Stimulated activated CD4-positive, alpha-beta T cell treated with anti-CD3 and anti-CD28 coated beads, Interleukin-1b, Interleukin-23, amount 100 ng/mL, for 1 hour (primary cell): ENCODE measurements around the gene ATP2A3.
A peak's percentile ranks its signal among the peaks of the same experiment; 100 is the strongest.

Experiments
- DNase-seq, 2 donors: peaks; one replicate each; pipeline ENCODE4 v3.0.0-alpha.2; 2020; ENCODE audit warnings: low read depth in 2 of 2

The ATP2A3 gene

DNA sequence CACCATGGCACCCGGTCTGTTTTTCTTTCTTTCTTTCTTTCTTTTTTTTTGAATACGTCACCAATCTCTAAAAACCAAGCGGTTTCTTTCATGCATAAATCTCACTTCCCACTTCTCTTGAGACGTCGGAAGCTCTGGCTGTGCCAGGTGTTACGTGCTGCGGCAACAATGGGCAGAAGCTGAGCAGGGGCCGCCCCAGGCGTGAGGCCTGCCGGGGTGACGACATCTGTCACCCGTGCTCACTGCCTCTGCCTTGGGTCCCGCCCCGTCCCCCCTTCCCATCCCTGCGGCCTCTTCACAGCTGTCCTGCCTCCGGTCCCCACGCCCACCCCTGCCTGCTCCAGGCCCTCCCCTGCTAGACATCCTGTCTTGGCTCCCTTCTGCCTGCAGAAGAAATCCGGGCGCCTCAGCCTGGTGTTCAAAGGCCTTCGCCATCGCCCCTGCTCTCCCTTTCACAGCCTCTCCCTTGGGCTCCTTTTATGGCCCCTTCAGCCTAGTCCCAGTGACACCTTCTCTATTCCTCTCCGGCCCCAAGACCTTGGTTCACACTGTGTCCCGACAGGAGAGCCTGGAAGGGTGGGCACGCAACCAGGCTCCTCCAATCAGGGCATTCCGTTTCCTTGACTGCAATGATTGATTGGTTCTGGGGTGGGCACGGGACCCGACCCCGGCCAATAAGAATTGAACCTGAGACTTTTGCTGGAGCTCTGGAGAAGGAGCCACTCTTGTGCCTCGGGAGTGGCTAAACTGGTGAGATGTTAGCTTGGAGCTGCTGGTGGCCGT, 52.8 kb downstream of the ATP2A3 start:
- peak in 1 of 2 donors; percentile 35 for DNase-seq

DNA sequence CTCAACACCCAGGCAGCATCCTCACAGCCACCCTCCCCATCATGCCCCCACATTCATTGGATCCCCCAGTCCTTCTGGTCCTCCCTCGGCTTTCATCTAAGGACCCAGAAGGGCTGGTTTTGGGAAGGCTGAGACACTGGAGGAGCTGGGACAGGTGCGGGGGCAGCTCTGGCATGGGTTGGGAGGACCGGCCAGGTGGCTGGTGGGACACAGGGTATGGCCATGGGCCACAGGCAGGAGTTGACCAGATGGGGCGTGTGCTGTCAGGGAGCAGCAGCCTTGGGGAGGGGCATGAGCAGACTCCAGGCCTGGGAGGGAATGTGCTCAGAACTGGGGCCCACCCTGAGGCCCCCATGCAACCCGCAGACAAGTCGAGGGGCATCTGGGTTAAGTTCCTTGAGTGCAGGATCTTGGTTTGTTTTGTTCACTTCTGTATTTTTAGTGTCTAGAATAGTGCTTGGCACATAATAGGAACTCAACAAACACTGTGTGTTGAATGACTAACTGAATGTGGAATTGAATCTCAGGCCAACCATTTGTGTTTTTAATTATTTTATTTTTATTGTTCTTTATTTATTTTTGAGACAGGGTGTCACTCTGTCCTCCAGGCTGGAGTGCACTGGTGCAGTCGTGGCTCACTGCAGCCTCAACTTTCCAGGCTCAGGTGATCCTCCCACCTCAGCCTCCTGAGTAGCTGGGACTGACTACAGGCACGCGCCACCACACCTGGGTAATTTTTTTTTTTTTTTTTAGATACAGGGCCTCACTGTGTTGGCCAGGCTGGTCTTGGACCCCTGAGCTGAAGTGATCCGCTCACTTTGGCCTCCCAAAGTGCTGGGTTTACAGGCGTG, 53.6 kb downstream of the ATP2A3 start:
- DNase-seq = no peak

DNA sequence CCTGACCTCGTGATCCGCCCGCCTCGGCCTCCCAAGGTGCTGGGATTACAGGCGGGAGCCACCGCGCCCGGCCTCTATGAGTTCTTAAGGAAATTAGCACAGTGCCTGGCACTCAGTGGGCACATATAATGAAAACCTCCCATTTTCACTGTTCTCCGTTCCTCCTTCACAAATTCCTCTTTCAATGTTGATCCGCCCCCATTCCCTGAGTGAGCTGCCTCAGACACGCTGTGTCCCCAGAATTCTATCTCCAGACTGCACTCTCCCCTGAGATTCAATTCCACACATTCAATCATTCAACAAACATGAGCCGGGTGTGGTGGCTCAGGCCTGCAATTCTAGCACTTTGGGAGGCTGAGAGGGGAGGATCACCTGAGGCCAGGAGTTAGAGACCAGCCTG, 55.0 kb downstream of the ATP2A3 start:
- no peak for DNase-seq

DNA sequence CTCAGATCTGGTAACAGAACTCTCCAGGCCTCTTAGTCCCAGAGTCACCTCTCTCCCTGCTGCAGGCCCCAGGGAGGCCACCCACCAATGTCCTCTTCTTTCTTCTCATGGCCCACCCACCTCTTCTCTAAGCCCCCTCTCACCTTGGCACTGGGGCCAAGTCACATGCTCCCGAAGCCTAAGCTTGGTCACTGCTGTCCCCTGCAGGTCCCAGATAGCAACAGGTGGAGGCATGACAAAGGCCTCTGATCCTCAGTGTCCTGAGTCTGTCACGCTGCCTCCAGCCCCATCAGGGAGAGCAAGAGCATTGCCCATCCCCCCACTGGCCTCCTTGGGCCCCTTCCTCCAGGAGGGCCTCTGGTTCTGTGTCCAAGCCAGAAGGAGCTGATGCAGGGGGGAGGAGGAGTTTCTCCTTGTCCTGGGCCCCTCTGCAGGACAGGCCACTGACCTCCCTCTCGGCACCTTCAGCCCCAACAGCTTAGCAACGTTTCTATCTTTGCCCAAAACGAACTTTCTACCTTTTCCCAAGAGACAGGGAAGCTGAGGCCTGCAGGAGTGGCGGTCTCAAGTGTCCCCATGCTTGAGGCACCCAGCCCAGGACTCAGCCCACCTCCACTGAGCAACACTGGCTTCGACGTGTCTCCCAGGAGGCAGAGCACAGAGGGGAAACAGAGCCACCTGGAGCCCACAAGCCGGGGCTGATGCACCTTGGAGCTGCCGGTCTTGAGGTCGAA, 56.6 kb downstream of the ATP2A3 start:
- DNase-seq = no peak

DNA sequence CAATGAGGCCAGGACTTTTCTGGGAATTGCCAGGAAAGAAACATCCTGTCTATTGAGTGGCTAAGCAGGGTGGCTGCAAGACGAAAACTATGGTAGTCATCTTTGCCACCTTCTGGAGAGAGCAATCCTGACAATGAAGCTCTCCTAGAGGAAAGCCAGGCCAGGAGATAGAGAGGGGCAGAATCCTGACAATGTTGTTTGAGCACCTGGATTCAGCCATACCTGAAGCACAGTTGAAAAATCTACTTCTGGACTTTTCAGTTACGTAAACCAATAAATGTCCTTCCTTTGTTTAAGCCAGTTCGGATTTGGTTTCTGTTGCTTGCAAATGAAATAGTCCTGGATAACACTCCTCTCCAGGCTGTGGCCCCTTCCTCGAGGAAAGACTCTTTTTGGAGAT, 57.4 kb downstream of the ATP2A3 start:
- no peak for DNase-seq

DNA sequence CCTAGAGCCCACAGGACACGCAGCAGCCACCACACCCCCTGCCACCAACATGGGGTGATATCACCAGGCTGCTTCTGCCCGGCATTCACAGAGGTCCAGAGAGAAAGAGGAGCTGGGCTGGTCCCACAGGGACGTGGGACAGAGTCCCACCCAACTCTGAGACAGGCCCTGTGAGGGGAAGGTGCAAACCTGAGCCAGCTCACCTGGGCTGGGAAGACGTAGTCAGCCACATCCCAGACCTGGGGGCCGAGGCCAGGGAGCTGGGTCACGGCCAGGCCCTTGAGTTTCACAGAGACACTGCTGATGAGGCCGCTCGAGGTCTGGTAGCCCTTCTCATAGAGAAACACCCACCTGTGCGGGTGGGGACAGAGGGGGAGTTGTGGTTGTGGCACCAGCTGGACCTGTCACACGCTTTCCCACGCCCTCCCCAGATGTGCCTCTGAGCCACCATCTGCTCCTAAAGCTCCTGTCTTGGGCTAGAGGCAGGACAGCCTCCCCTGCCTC, 59.2 kb downstream of the ATP2A3 start:
- DNase-seq = no peak

DNA sequence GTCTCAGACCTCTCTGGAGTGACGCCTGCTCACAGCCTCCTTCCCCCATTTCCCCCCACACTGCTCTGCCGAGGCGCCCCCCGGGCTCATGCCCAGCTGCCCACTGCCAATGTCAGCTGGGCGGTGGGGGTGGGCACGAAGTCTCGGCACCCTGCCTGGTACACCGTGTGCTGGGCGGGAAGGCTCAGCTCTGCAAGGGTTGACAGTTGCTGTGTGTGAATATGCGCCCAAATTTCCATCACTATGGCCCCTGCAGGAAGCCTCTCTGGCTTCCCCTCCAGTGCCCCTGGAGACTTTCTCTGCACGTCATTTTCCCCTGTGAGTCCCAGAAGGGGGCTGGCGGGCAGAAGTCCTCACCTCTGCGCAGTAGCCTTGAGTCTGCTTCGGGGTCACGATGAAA, 59.7 kb downstream of the ATP2A3 start:
- no peak for DNase-seq

DNA sequence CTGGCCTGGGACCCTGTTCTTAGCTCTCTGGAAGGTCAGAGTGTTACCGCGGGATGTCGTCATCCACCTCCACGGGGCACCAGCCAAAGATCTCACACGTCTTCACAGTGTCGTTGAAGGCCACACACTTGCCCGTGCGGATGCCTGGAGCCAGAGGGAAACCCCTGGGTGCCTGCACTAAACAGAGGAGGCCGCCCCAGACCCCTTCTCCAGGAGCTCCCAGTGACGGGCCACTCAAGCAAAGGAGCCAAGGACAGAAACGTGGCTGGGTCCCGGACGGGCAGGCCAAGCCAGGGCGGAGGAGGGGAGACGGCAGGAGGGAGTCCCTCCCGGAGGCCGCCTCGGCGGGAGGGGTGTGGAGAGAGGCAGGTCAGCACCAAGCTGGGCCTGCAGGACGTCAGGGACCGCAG, 60.4 kb downstream of the ATP2A3 start:
- DNase-seq = no peak

DNA sequence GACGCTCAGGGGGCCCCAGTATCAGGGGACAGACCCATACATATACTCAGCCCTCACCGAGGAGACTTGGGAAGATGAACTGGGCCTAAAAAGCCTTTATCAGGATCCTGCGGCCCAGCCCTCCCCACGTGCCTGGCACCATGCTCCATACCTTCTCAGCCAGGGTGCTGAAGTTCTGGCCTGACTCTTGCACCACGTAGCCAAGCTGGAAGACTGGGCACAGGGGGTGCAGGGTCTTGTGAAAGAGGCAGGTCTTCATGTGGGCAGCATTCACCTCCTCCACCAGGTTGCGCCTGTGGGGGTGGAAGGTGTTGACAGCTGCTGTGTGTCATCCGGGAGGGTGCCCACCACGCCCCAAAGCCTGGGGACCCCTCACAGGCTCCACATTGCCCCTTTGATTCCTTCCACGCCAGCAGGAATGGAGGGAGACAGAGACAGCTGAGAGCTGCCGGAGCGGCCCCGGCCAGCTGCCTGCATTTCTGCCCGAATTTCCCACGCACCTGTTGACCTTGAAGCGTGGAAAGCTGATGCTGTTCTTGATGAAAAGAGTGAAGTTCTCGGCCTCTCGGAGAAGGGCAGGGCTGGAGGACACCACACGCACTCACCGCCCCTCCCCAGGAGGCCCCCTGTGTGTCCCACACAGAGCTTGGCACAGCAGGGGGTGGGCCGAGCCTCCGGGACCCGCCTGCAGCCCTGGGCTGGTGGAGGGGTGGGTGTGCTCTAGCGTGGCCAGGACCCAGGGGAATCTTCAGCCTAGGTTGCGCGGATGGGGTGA, 61.0 kb downstream of the ATP2A3 start:
- DNase-seq = no peak

DNA sequence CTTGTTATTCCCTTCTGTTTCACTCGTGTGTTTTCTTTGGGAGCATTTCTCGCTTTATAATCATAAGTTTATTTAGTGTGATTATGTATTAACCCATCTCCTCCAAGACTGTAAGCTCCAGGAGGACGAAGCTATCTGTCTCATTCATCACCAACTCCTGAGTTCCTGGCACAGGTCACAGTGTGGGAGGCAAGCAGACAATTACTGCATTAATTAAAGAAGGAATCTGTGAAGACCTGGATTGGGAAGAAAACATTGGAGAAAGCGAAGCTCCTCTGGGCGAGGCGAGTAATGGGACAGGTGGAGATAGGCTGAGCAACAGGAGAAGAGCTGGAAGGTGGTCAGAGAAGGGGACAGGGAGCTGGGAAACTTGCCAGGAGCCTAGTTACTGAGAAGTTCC, 63.6 kb downstream of the ATP2A3 start:
- no peak for DNase-seq

DNA sequence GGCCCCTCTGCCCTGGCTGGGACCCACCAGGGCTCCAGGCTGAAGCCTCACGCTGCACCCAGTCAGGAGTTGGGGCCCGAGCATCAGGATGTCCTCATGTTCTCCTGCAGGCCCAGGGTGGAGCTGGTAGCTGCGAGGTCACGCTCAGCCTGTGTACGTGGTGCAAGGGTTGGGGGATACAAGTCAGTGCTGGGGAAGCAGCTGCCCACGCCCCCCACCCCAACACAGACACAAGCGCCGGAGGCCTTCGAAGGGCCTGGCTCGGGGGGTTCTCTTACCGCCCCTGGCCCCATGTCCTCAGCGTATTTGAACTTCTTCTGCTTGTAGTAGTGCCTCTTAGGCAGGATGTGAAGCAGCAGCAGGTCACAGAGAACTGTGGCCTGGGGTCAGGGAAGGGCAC, 66.5 kb downstream of the ATP2A3 start:
- DNase-seq = no peak

DNA sequence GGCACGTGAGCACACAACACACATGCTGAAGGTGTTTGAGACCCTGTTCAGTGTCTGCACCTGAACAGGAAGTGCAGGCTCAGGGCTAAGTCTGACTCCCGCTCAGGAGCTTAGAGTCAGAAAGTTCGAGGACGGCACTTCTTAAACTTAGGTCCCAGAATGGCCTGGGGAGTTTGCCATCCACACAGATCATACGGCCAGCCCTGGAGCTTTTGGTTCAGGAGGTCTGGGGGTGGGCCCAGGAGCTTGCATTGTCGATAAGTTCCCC, 67.3 kb downstream of the ATP2A3 start:
- DNase-seq = no peak

DNA sequence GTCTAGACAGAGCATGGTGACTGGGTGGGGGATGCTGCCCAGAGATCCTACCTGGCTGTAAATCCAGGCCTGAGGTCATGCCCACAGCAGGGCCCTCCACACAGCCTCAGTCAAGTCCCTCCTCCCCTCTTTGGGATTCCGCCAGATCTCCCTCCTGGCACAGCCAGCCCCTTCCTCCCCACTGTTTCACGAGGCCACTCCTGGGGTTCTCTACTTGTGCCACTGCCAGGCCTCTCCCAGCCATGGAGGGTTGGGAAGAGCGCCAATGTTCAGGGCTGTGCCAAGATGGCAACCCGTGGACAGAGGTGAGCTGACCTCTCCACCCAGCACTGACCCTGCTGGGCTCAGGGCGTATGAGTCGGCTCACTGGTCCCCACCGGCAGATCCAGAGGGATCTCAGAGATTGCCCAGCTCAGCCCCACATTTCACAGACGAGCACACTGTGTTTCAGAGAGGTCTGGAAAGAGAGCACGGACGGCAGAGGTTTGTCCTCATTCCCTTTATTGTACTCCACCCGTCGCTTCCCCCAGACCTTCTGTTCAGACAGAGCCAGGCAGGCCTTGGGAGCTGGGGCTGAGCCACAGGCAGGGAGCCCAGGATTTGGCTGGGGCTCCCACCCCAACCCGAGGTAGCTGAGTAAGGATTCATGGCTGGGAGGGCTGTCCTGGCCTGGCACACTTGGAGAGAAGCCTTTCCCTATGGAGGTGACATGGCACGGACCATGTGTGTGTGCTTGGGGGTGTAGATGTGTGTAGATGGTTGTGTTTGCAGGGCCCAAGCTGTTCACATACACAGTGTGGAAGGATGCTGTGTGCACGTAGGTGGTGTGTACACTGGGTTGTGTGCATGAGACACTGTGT, 67.9 kb downstream of the ATP2A3 start:
- no peak for DNase-seq

DNA sequence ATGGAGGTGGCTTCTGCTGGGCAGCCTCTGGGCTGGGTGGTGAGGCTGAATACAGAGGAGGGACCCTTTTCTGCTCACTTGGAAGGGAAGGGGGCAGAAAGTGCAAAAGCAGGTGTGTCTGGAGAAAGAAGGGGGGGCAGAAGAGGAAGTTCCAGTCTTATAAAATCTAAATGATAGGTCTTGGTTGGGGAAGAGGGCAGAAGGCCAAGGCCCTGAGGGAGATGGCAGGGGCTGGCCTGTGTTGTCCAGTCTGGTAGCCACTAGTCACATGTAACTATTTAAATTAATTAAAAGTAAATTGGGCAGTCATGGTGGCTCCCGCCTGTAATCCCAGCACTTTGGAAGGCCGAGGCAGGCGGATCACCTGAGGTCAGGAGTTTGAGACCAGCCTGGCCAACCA, 68.9 kb downstream of the ATP2A3 start:
- no peak for DNase-seq

DNA sequence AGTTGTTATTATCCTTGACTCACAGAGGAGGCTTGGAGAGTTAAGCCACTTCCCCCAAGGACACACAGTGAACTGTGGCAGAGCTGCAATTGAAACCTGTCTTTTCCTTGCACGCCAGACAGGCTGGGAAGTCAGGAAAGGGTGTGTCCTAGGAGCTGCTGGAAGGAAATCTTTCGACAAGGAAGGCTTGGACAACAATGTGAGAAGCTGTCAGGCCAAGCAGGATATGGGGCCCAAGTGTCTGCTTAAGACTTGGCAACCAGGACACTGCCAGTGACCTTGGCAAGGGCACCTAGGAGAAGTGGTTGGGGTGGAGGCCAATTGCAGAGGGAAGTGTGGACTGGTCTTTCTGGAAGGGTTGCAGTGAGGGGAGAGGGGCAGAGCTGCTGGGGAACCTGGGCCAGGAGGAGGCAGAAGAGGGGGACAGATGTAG, 69.3 kb downstream of the ATP2A3 start:
- no peak for DNase-seq

DNA sequence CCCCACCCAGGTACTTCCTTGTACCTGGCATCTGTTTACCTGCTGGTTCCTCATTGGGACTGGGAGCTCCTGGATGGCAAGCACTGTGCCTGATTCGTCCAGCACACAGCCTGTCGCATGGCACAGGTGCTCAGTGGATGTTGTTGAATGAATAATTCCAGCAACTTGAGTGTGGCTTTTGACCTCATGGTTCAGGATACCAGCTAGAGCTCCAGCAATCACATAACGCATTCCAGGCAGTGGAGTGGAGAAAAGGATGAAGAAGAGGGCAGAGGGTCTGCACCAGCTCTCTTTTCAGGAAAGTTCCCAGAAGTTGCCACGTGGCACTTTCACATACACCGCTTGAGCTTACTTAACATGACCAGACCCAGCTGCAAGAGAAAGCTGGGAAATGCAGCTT, 70.0 kb downstream of the ATP2A3 start:
- DNase-seq = no peak

DNA sequence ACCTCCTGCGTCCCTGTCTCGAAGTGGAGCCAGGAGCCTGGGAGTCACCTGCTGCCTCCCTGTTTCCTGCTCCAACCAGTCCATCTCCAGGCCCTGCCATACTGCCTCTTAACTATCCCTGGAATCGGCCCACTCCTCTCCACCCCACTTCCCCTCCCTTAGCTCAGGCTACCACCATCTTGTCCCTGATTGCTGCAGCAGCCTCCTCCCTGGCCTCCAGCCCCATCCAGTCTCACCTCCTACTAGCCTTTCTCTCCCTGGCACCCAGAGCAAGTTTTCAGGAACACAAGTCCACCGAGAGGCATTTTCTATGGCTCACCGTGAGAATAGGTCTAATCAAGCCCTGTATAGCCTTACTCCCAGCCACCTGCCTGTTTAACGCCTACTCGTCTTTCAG, 70.5 kb downstream of the ATP2A3 start:
- no peak for DNase-seq

DNA sequence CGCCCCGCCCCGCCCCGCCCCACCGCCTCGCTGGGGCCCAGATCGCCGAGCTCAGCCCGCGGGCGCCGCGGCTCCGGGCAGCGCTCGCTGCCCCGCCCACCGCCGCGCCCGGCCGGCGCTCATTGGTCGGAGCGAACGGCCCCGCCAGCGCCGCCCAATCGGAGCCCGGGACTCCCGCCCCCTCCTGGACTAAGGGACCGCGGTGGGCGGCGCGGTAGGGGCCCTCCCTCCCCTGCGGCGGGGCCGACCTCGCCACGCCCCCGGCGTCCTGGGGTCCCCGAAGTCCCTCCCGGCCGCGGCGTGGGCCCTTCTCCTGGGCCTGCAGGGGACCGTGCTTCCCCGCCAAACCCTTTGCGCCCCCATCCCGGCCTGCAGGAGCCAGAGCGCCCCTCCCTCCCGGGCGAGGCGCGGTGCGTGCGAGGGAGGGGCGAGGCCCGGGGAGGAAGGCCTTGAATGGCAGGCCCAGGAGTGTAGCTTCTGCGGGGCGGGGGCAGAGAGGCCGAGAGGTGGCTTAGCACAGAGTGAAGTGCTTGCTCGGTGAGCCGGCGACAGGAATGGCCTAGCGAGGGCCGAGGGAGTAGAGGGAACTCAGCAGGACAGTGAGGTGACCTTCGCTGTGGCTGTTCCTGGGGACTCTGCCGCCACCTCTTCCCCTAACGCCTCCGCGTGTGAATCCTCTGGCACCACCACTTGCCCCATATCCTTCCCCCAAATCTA, 71.1 kb downstream of the ATP2A3 start, which contains the start of gene CAMKK1:
CAMKK1 (minus strand) TSS at position 51 of the 717 bp plus-strand sequence. CDS start 7,366 bp downstream, outside the sequence.
- peak; percentile 68 to 73 for DNase-seq

DNA sequence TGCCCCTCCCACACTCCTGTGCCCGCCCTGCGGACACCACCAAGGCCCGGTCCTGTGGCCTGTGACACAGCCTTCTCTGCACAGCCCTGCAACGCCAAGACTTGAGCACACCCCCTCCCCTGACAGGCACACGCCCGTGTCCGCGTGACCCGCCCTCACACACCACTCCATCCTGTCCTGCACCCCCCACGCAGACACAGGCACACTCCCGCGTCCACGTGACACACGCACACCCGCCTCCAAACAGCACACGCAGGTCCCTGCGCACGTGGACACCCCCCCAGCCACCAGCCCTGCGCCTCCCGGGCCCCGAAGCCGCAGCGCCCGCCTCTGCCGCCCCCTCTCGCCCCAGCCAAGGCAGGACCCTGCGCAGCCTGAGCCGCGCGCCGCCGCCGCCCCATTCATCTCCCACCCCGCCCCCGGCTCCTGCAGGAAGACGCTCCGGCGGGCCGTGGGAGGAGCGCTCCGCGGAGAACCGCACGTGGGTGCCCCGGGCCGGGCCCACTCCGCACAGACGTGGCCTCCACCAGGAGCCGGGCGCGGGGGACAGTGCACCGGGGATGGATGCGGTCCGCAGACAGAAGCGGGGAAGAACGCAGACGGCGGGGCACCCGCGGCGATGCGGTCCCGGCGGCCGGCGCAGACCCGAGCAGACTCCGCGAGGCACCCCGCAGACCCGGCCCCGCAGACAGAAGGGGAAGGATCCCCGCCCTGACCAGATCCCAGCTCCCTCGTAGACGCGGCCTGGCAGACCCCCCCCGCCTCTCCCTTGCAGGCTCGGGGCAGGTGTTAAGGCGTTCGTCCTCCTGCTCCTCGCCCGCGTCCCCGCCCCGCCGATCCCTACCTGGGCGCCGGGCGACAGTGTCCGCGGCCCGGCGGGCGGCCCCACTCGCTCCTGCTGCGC, 71.9 kb downstream of the ATP2A3 start:
- peak; percentile 35 to 36 for DNase-seq
